GM21515 (cell line): Measurements from ENCODE around the gene PGPEP1.

ENCODE experiments used
- ATAC-seq: cut with Tn5 transposase; IDR thresholded peaks from one replicate; pipeline ENCODE4 v1.9.1; 2021; ENCODE audit not compliant: unreplicated experiment

Gene PGPEP1

GRCh38 chr19:18340190-18340989 lies at the start of gene PGPEP1:
PGPEP1 (plus strand) TSS chr19:18340598; CDS start chr19:18340682, 84 bp downstream.
- peak; percentile 46 for ATAC-seq

- peak; percentile 20 for ATAC-seq
These were observed 49.3 kb upstream of the PGPEP1 start for GRCh38 chr19:18291019-18291524.

GRCh38 chr19:18291590-18292461 lies 48.6 kb upstream of the PGPEP1 start:
- ATAC-seq, result peak; percentile 36

- ATAC-seq, result no peak
These were observed 48.0 kb upstream of the PGPEP1 start for GRCh38 chr19:18292462-18292809.

GRCh38 chr19:18292810-18293641 lies 47.4 kb upstream of the PGPEP1 start:
- no peak for ATAC-seq

GRCh38 chr19:18293642-18294466 lies 46.5 kb upstream of the PGPEP1 start:
- ATAC-seq, result no peak

GRCh38 chr19:18294467-18294864 lies 45.9 kb upstream of the PGPEP1 start:
- no peak for ATAC-seq

- ATAC-seq, result no peak
These were observed 45.4 kb upstream of the PGPEP1 start for GRCh38 chr19:18295034-18295451.

- ATAC-seq, result no peak
These were observed 43.1 kb upstream of the PGPEP1 start for GRCh38 chr19:18297308-18297707.

- no peak for ATAC-seq
These were observed 41.8 kb upstream of the PGPEP1 start for GRCh38 chr19:18298601-18299000.

GRCh38 chr19:18299654-18300053 lies 40.7 kb upstream of the PGPEP1 start:
- ATAC-seq, result no peak

GRCh38 chr19:18300930-18301717 lies 39.3 kb upstream of the PGPEP1 start:
- no peak for ATAC-seq

GRCh38 chr19:18301718-18302111 lies 38.7 kb upstream of the PGPEP1 start:
- no peak for ATAC-seq

GRCh38 chr19:18304208-18304457 lies 36.3 kb upstream of the PGPEP1 start:
- no peak for ATAC-seq

- no peak for ATAC-seq
These were observed 35.7 kb upstream of the PGPEP1 start for GRCh38 chr19:18304458-18305310.

- no peak for ATAC-seq
These were observed 34.0 kb upstream of the PGPEP1 start for GRCh38 chr19:18306209-18306887.

GRCh38 chr19:18306888-18307260 lies 33.5 kb upstream of the PGPEP1 start:
- ATAC-seq, result no peak

GRCh38 chr19:18307271-18307681 lies 33.1 kb upstream of the PGPEP1 start:
- no peak for ATAC-seq
